8988T (cell line): ENCODE results near the gene MLF1.

Experiments
- DNase-seq: peaks from one replicate; pipeline ENCODE4 v3.0.0; 2011

MLF1 gene

DNA sequence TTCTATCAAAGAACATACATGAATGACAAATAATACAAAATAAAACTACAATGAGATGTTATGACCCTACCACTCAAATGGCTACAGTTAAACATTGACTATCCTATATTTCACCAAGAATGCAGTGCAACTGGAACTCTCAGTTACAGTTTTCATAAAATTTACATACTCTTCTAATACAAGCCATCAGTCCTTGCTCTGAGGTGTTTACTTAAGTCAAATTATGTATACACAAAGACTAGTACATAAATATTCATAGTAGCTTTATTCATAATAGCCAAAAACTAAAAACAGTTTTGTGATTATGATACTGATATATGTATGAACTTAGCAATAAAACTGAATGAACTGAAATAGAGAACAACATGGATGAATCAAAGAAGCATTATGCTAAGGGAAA is 19.2 kb downstream of the MLF1 start:
- no peak for DNase-seq

DNA sequence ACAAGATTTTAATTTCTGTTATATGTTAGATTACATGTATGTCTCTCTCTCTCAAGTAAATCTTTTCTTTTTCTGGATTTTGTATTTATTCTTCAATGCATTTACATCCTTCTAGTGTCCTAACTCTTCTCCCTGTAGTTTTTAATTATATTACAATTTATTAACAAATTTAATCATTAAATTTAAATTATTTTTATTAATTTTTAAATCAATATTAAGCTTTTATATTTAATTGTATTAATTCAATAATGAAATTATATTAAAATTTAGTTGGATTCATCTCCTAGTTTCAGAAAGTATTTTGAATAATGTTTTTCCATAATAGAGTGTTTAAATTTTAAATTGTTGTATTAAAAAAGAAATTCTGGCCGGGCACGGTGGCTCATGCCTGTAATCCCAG is 29.8 kb downstream of the MLF1 start:
- no peak for DNase-seq

DNA sequence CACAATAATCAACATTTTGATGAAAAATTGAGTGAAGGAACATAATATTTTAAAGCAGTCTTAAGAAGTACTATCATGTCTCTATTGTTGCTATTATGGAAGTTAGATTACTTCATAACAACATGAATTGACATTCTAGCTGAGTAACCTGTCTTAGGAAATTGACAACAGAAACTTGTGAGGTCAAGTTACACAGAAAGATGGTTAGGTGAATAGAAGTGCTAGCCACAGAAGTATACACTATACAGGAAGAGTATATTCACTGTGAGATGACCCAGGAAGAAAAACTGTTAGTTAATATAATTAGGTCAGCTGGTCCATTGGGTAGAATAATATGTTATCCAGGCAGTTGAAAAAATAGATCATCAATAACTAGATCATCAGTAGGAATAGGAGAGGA is 31.2 kb downstream of the MLF1 start:
- DNase-seq = no peak

DNA sequence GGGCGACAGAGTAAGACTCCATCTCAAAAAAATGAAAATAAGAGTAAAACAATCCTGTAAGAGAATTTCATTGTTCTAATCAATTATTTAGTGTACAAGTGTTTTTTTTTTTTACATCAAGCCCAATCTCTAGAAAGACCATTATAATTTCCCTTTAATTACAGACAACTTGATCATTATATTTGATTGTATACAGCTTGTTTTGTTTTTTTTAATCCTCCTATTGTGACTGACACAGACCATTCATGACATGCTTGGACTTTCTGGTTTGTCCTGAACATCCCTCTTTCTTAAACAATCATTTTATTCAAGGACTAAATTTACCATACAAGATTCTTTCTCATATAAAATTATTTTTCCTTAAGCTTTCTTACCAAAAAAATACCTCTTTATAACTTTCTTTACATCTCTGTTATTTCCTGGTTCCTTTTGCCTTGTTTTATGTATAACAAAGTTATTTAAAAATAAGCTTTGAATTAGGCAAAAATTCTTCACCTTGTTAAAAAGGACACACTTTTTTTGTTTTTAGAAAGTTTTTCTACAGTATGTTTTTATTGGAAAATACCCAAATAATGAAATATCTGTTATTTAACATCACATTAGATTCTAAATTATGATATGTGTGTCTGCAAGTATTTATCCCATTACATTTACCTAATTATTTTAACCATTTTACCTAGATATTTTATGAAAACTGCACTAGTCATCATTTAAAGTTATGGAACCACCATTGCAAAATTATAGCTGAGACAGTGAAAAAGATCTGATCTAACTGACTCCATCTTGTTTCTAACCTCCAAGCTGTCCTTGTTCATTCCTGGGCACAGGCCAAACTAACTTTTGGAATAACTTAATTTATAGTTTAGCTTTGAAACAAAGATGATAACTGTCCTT is 47.2 kb downstream of the MLF1 start:
- DNase-seq = no peak

DNA sequence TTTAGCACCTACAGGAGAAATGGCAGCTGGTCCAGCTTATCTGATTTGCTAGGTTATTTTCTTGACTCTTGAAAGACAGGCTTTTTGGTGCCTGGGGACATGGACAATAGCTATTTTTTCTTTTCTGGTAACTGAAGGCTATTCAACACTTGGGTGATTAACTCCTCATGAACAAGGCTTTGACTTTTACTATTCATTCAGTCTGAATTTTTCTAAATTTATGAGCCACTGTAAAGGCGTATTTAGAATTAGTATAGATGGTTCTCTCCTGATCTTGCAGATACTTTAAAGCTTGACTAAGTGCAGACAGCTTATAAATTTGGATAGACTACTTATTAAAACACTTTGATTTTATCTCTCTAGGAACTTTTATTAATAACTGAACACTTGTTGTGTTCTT is 54.9 kb downstream of the MLF1 start:
- no peak for DNase-seq

DNA sequence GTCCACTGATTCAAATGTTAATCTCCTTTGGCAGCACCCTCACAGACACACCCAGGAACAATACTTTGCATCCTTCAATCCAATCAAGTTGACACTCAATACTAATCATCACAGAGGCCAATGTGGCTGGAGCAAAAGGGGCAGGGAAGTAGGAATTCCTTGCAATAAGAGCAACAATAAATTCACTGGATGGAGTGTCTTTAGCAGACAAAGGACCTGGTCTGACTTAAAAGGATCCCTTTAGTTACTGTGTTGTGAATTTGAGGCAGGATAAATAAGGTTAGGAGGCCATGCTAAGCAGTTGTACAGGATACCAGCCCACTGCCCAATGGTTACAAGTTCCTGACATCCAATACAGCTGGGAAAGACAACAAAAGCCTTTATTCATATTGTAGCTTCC is 61.0 kb downstream of the MLF1 start:
- no peak for DNase-seq

DNA sequence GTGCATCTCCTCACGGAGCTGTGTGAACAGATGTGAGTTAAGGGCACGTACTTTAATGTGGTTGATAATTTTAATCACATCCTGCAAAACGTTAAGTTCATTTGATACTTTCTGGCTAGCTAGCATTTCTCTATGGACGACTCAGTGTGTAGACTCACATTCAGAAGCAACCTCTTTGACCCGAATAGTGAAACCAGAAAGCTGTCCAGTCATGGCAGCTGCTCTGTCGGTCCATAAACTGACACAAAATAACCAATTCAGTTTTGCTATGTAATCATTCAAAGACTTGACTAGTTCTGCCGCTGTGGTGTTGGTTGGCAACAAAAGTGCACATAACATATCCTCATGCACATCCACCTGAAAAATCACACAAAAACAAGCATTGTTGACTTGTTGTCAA is 69.7 kb downstream of the MLF1 start:
- no peak for DNase-seq

DNA sequence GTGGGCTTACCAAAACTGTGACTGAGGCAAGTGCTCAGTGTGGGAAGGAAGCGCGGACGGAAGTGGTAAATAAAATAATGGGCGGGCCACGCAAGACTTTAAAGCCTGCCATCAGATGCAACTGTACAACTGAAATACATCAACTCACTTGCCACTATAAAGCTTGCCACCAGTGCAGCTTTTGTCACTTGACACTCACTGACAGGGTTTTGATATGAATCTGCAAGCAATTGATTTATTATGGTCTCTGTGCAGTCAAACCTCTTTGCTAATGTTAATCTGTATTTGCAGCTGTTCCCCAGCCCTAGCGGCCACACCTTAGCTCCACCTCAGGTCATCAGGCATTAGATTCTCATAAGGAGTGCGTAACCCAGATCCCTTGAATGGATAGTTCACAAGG is 71.0 kb downstream of the MLF1 start:
- no peak for DNase-seq

DNA sequence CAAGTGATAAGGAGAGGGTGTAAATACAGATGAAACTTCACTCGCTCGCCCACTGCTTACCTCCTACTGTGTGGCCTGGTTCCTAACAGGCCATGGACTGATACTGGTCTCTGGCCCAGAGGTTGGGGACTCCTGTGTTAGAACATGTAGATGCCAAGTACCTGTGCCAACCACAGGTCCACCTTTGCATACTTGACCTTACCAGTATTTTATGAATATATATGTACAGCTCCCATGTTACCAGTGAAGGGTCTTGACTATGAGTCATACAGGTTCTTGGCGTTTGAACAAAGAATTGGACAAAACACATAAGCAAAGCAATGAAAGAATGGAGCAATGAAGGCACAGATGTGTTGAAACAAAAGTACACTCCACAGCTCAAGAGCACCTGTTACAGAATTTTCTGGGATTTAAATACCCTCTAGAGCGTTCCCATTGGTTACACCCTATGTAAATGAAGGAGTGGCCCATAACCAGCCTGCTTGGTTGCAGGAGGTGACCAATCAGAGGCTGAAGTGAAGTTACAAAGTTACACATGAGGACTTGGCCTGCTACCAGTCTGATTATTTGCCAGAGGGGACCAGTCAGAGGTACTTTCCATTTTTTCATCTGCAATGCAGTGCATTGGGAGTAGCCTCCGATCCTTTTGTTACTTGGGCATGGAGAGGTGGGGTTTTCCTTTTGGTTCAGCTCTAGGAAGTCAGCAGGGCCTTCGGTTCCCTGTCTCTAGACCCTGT is 71.6 kb downstream of the MLF1 start:
- no peak for DNase-seq

DNA sequence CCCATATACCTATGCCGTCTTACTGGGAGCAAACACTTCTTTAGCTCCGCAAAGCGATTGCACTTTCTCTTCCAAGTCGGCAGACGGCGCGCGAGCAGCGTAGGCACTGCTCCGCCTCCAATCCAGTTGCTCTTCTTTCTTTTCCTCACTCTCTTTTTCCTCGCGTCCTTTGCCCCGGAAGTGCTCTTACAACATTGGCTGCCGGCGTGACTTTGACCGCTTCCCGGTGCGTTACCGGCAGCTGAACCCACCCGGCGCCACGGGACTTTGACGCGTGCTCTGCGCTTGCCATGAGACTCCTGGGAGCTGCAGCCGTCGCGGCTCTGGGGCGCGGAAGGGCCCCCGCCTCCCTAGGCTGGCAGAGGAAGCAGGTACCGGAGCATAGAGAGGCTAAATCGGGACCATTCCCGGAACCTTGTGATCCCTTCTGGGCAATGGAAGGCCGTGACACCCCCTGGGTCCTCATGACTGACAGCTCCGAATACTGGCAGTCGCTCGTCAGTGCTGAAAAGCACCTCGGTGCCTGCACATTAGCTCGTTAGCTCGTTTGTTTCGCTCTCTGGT is 73.4 kb downstream of the MLF1 start, which contains the start of gene GFM1:
TSS of gene GFM1 (plus strand) at position 183 of the 564 bp plus-strand sequence. CDS start at position 291, 108 bp downstream.
- DNase-seq = peak; percentile 46

DNA sequence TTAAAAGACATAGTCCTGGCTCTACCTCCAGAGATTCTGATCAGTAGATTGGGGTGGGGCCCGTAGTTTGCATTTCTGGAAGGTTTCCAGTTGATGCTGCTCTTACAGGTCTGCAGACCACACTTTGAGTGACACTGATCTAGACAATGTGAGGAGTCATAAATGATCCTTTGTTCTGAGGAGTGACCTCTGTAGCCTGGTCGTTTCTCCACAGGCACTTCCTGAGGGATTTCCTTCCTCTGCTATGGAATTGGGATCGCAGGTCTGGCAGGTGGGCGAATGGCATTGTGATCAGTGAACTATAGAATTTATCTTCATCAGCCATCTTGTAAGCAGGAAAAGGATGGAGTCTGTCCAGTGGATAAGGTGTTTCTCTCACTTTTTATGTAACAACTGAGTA is 78.8 kb downstream of the MLF1 start:
- no peak for DNase-seq

DNA sequence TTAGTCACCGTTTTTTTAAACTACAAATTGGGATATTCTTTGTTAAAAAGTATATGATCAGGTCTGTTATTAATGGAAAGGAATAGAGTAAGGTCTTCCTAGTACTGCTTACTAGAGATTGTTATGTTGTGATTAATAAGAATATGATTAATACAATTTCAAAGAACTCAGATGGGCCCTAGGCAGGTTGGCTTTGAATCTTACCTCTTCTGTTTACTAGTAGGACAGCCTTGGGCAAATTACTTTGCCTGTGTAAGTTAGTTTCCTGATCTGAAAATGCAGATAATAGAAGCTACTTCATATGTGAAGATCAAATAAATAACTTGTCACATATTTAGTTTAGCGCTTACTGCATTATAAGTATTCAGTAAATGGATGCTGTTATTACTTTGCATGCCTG is 80.2 kb downstream of the MLF1 start:
- DNase-seq = no peak

DNA sequence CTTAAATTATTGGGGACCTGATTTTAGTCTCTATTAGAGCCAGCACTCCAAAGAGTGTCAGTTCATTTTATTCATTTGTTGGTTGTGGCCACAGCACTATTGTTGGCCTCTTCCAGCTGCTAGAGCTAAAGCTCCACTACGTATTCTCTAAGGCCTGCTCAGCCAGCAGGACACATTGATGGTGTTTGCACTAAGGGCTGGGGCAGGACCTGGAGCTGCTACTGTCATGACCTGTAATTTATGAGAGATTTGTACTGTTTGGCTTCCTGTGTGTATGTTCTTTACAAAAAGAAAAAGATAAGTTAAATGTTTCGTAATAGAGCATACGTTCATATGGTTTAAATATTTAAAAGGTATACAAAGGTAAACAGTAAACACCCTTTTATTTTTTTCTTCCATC is 81.5 kb downstream of the MLF1 start:
- DNase-seq = no peak
